HG03135 (cell line): ENCODE data around the gene CHD2.
A peak's percentile ranks its signal among the peaks of the same experiment; 100 is the strongest.

Experiments
- ATAC-seq: cut with Tn5 transposase; IDR thresholded peaks from one replicate; pipeline ENCODE4 v1.9.1; 2021; ENCODE audit warnings: mild to moderate bottlenecking, moderate library complexity; ENCODE audit not compliant: unreplicated experiment

Gene CHD2

GRCh38 chr15:92954578-92954977, 54.5 kb downstream of the CHD2 start:
- no peak for ATAC-seq

GRCh38 chr15:92955706-92956105, 55.6 kb downstream of the CHD2 start:
- no peak for ATAC-seq

- ATAC-seq: no peak
Measured at GRCh38 chr15:92958105-92958504, 58.0 kb downstream of the CHD2 start.

GRCh38 chr15:92959219-92959618, 59.1 kb downstream of the CHD2 start:
- no peak for ATAC-seq

GRCh38 chr15:92960996-92961681, 61.0 kb downstream of the CHD2 start:
- ATAC-seq: no peak

GRCh38 chr15:92962914-92963313, 62.8 kb downstream of the CHD2 start:
- ATAC-seq: no peak

- ATAC-seq: no peak
Measured at GRCh38 chr15:92963794-92964193, 63.7 kb downstream of the CHD2 start.

GRCh38 chr15:92968926-92969651, 69.0 kb downstream of the CHD2 start:
- ATAC-seq: no peak

- no peak for ATAC-seq
Measured at GRCh38 chr15:92970656-92971055, 70.5 kb downstream of the CHD2 start.

GRCh38 chr15:92971081-92971480, 71.0 kb downstream of the CHD2 start:
- no peak for ATAC-seq

GRCh38 chr15:92971713-92972112, 71.6 kb downstream of the CHD2 start:
- no peak for ATAC-seq

GRCh38 chr15:92974183-92974915, 74.2 kb downstream of the CHD2 start:
- no peak for ATAC-seq

- no peak for ATAC-seq
Measured at GRCh38 chr15:92979011-92979701, 79.0 kb downstream of the CHD2 start.

GRCh38 chr15:92981333-92981732, 81.2 kb downstream of the CHD2 start:
- no peak for ATAC-seq

- ATAC-seq: no peak
Measured at GRCh38 chr15:92984161-92984560, 84.0 kb downstream of the CHD2 start.

- peak; percentile 53 for ATAC-seq
Measured at GRCh38 chr15:92989470-92989869, 89.3 kb downstream of the CHD2 start.

- no peak for ATAC-seq
Measured at GRCh38 chr15:92990031-92990430, 89.9 kb downstream of the CHD2 start.

- ATAC-seq: no peak
Measured at GRCh38 chr15:92992720-92993119, 92.6 kb downstream of the CHD2 start.

- ATAC-seq: no peak
Measured at GRCh38 chr15:92997821-92998220, 97.7 kb downstream of the CHD2 start.

- ATAC-seq: no peak
Measured at GRCh38 chr15:93001156-93001555, 101.0 kb downstream of the CHD2 start.

GRCh38 chr15:93001881-93002280, 101.8 kb downstream of the CHD2 start:
- ATAC-seq: no peak
